ENCODE results near the gene GBX2.

GBX2 gene

GRCh38 chr2:236180076-236180816, 12.1 kb upstream of the GBX2 start:
- no peak for DNase-seq

GRCh38 chr2:236179236-236180075, 11.3 kb upstream of the GBX2 start:
- DNase-seq: no peak

GRCh38 chr2:236178890-236179235, 10.7 kb upstream of the GBX2 start:
- no peak for DNase-seq

- DNase-seq: peak; percentile 29
Measured at GRCh38 chr2:236177967-236178889, 10.0 kb upstream of the GBX2 start.

- DNase-seq: peak; percentile 39
Measured at GRCh38 chr2:236177604-236177966, 9.4 kb upstream of the GBX2 start.

GRCh38 chr2:236176951-236177350, 8.8 kb upstream of the GBX2 start:
- DNase-seq: no peak

GRCh38 chr2:236176417-236176816, 8.2 kb upstream of the GBX2 start:
- no peak for DNase-seq

- DNase-seq: no peak
Measured at GRCh38 chr2:236175548-236176150, 7.5 kb upstream of the GBX2 start.

- no peak for DNase-seq
Measured at GRCh38 chr2:236173729-236174607, 5.8 kb upstream of the GBX2 start.

- DNase-seq: no peak
Measured at GRCh38 chr2:236173036-236173728, 5.0 kb upstream of the GBX2 start.

- DNase-seq: no peak
Measured at GRCh38 chr2:236172255-236173035, 4.3 kb upstream of the GBX2 start.

- DNase-seq: no peak
Measured at GRCh38 chr2:236171680-236172254, 3.6 kb upstream of the GBX2 start.

GRCh38 chr2:236171181-236171679, 3.0 kb upstream of the GBX2 start:
- no peak for DNase-seq

- DNase-seq: no peak
Measured at GRCh38 chr2:236170590-236171165, 2.5 kb upstream of the GBX2 start.

GRCh38 chr2:236169741-236170589, 1.8 kb upstream of the GBX2 start:
- no peak for DNase-seq

GRCh38 chr2:236169151-236169721, 1.1 kb upstream of the GBX2 start:
- no peak for DNase-seq

- DNase-seq: peak; percentile 30
Measured at GRCh38 chr2:236167297-236168109, 683 bp downstream of the GBX2 start.
